Ovary (tissue), 9 donors: ENCODE measurements around the gene HIGD2A. TPM values are rescaled to one million over a fixed set of nuclear protein-coding genes. Genes with fewer than 3 reads are reported as not detected.
A peak's percentile ranks its signal among the peaks of the same experiment; 100 is the strongest.

ENCODE experiments used
- DNase-seq, 5 donors: peaks; one replicate each; pipeline ENCODE4 v3.0.0-alpha.2; 2019 to 2020
- H3K27ac ChIP-seq, 2 donors: fragments of 200-600 bp; one replicate each; pipeline versions ENCODE4 v1.5.1 to v1.8.0; 2019 to 2022
- H3K27me3 ChIP-seq: fragments of 200-600 bp; one replicate; pipeline ENCODE4 v1.8.0; 2022
- H3K36me3 ChIP-seq: fragments of 200-600 bp; sonication (generic); one replicate; pipeline ENCODE4 v1.5.1; 2019
- H3K4me1 ChIP-seq: one replicate; pipeline ENCODE4 v1.8.1; 2013; ENCODE audit warnings: mild to moderate bottlenecking, moderate library complexity; ENCODE audit not compliant: insufficient read depth
- H3K4me3 ChIP-seq: fragments of 200-600 bp; sonication (generic); one replicate; pipeline ENCODE4 v1.5.1; 2017
- H3K9me3 ChIP-seq, 2 donors: fragments of 200-600 bp in 1 of 2; sonication (generic) in 1 of 2; one replicate each; pipeline versions ENCODE4 v1.5.1 to v1.8.1; 2013 to 2019; ENCODE audit warnings: mild to moderate bottlenecking in 1 of 2, moderate library complexity in 1 of 2
- EP300 ChIP-seq: sonication (generic); formaldehyde crosslinking; IDR thresholded peaks from one replicate; pipeline ENCODE4 v1.6.1; 2017; ENCODE audit warnings: antibody characterized with exemption
- POLR2A ChIP-seq: fragments of 450-650 bp; IDR thresholded peaks from one replicate; pipeline ENCODE4 v1.6.1; 2017; ENCODE audit warnings: antibody characterized with exemption, mild to moderate bottlenecking, moderate library complexity
- WGBS, 3 donors: extraction: QIAGEN DNeasy Blood & Tissue Kit in 1 of 3; methylation state at CpG; one replicate each; pipeline versions ENCODE4 v1.1.5 to v1.1.7; 2013 to 2017; 5-methylcytosine and 5-hydroxymethylcytosine counted together
- intact Hi-C, 4 donors: fragments of 100-400 bp; cut with DNase I; formaldehyde crosslinking; loops; one replicate each; pipeline versions ENCODE4 v1.11.0 to v1.15.1; 2022 to 2023
- polyA plus RNA-seq, 2 donors: library from polyadenylated mRNA; stranded (reverse); fragments of 200-250 nt in 1 of 2; fragments of 350-450 nt in 1 of 2; fragmentation: Illumina TruSeq in 1 of 2; extraction: RNeasy Lipid Tissue Mini Kit (QIAGEN cat#74804) in 1 of 2; gene quantifications; one replicate each; pipeline ENCODE4 v1.2.3, GENCODE V29; 2013 to 2014
- total RNA-seq, 7 donors: library from RNA; depleted of rRNA in 2 of 7; stranded (reverse); fragments of >200 nt in 2 of 7; fragmentation: NEBNext Ultra II Directional in 3 of 7; extraction: Animal tissue kit (Norgen Biotek cat#: 25700) in 3 of 7; gene quantifications; one replicate each; pipeline versions ENCODE4 v1.1.0 to v1.2.4, GENCODE V29; 2016 to 2023
- TF ChIP-seq, protein P1 (sequence below), 3 donors: fragments of 450-650 bp in 2 of 3; fragments of 200-600 bp in 1 of 3; IDR thresholded peaks; one replicate each; pipeline versions ENCODE4 v1.5.1 to v1.8.0; 2016 to 2022; ENCODE audit warnings: antibody characterized with exemption in 3 of 3, mild to moderate bottlenecking in 1 of 3
- donor health status: DM: no; HTN: no; CAD: no; lungs with moderate emphysema.
- donor health status: DM: no; HTN: no; CAD: no.
- donor health status: Bipolar disorder and iron deficiency.
- donor health status: DM: yes; HTN: yes; CAD: no.
- donor health status: DM: no; HTN: no; CAD: no.
- donor health status: DM: yes; HTN: yes; CAD: no.

HIGD2A gene
- total and polyA plus RNA-seq, 9 donors = 64.3 to 131 (median 100) TPM

DNA sequence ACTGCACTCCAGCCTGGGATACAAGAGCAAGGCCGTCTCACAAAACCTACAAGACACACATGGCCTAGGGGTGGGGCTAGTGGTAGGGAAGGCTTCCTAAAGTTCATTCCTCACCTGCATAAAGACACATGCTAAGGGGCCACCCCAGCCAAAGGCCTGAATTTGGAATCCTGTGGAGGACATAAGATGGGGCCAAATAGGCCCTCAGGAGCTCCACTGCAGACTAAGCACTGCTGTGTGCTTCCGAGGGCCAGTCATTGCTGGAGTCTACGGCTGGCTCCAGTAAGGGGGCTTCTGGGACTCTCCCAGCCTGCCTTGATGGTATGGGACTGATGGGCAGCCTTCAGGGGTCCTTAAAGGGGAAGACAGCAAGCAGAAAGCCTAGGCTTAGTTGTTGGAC, 5.8 kb upstream of the HIGD2A start:
- Histone ChIP-seq H3K9me3 (no peaks in the 10 kb centered on the region), H3K27me3 (no peaks in the 10 kb centered on the region), H3K4me1 (peaks cover 5% of the 10 kb centered on the region), H3K4me3 (no peak overlapping the region), H3K27ac (no peak overlapping the region), H3K36me3 (no peaks in the 10 kb centered on the region)
- intact Hi-C loops = no loop called here
- DNase-seq = peak in 1 of 5 donors; percentile 6
- 86 to 92% (median 90%) methylated on average over 3 of the region's 3 CpGs for WGBS, 3 donors
- TF ChIP-seq EP300 = no peak
- TF ChIP-seq, protein P1, sequence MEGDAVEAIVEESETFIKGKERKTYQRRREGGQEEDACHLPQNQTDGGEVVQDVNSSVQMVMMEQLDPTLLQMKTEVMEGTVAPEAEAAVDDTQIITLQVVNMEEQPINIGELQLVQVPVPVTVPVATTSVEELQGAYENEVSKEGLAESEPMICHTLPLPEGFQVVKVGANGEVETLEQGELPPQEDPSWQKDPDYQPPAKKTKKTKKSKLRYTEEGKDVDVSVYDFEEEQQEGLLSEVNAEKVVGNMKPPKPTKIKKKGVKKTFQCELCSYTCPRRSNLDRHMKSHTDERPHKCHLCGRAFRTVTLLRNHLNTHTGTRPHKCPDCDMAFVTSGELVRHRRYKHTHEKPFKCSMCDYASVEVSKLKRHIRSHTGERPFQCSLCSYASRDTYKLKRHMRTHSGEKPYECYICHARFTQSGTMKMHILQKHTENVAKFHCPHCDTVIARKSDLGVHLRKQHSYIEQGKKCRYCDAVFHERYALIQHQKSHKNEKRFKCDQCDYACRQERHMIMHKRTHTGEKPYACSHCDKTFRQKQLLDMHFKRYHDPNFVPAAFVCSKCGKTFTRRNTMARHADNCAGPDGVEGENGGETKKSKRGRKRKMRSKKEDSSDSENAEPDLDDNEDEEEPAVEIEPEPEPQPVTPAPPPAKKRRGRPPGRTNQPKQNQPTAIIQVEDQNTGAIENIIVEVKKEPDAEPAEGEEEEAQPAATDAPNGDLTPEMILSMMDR (IDR thresholded peaks at IDR 0.05) = no peak

DNA sequence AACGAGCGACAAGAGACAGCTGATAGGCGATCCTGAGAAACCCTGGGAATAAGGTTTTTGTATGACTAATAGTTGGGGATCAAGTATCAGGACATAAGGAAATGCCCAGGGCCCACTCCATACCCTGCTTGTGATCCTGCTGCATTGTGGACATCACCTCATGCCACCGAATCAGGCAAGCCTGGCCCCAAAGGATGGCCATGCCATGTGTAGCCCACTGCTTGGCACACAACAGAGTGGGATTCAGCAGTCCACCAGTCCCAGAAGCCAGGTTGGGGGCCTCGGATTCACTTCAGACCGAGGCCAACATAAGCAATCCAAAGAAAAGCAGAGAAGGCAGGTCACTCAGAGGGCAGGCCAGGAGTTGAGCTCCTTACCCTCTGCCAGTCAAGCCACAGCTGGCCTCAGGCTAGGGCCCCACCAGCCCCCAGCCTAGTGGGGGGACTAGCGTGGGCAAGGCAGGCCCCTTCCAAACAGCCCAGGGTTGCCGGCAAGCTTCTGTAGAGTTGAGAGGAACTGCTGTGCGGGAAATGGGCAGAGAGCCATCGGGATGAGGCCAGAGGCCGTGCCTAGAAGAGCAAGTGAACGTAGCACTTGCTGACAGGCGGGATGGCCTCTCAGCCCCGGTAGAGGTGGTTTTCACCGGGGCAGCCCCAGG, 5.2 kb upstream of the HIGD2A start:
- no peaks in the 10 kb centered on the region for H3K27me3 ChIP-seq
- intact Hi-C loops = no loop called here
- peaks cover 5% of the 10 kb centered on the region for H3K4me1 ChIP-seq
- peak in 2 of 5 donors; percentile 8 to 33 for DNase-seq
- 79 to 89% (median 80%) methylated on average over 15 of the region's 15 CpGs for WGBS, 3 donors
- TF ChIP-seq POLR2A (no peak), EP300 (no peak)
- TF ChIP-seq, protein P1 (IDR thresholded peaks at IDR 0.05) = no peak
- H3K9me3 ChIP-seq = no peaks in the 10 kb centered on the region
- H3K36me3 ChIP-seq = no peaks in the 10 kb centered on the region
- no peak overlapping the region for H3K4me3 ChIP-seq
- no peak overlapping the region for H3K27ac ChIP-seq

DNA sequence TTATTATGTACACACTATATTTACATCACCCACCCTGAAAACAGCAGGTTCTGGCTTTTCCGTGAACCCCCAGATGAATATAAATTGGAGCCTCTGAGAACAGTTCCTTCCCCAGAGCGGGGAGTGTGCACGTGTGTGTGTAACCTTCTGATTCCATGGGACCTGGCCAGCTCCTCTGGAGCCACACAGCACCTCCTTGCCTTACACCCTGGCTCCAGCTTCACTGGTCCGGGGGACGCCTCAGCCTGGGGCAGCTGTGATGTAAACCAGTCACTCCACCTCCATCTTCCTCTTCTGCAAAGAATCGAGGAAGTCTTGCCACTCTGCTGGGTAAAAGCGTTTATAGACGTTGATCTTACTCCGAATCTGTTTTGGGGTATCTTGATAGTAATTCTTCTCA, 4.6 kb upstream of the HIGD2A start:
- Histone ChIP-seq H3K27ac (no peak overlapping the region), H3K27me3 (no peaks in the 10 kb centered on the region), H3K36me3 (no peaks in the 10 kb centered on the region), H3K4me1 (peaks cover 5% of the 10 kb centered on the region), H3K4me3 (no peak overlapping the region), H3K9me3 (no peaks in the 10 kb centered on the region)
- 72 to 80% (median 77%) methylated on average over 9 of the region's 9 CpGs for WGBS, 3 donors
- TF ChIP-seq EP300 (no peak), POLR2A (no peak)
- TF ChIP-seq, protein P1 (IDR thresholded peaks at IDR 0.05) = no peak
- intact Hi-C loops = no loop called here
- peak in 1 of 5 donors; percentile 6 for DNase-seq

DNA sequence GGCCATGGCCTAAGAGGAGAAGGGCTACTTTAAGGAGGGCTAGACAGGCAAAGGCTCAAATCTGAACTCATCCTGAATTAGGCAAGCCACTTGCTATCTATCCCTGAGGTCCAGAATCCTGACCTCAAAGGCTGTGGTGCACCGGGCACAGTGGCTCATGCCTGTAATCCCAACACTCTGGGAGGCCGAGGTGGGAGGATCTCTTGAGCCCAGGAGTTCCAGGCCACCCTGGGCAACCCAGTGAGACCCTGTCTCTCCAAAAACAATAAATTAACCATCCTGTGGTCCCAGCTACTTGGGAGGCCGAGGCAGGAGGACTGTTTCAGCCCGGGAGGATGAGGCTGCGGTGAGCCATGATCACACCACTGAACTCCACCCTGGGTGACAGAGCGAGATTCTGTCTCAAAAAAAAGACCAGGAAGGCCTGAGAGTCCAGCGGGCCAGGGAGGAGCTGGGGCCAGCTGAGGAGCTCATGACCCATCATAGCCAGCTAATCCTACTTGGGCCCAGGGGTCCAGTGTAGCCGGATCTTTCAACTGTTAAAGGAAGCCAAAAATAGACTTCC, 4.1 kb upstream of the HIGD2A start:
- TF ChIP-seq EP300 (no peak), POLR2A (no peak)
- TF ChIP-seq, protein P1 (IDR thresholded peaks at IDR 0.05) = no peak
- H3K27me3 ChIP-seq = no peaks in the 10 kb centered on the region
- no peaks in the 10 kb centered on the region for H3K9me3 ChIP-seq
- H3K27ac ChIP-seq = no peak overlapping the region
- DNase-seq = no peak
- H3K36me3 ChIP-seq = no peaks in the 10 kb centered on the region
- H3K4me3 ChIP-seq = no peak overlapping the region
- intact Hi-C loops = no loop called here
- WGBS, 3 donors = 76 to 91% (median 83%) methylated on average over 8 of the region's 8 CpGs
- H3K4me1 ChIP-seq = peaks cover 5% of the 10 kb centered on the region
